ENCODE measurements around the gene PCDHB12. TPM values are rescaled to one million over a fixed set of nuclear protein-coding genes. Genes with fewer than 3 reads are reported as not detected.
"Not testable (repeated sequence)": the region's sequence is repeated elsewhere in the genome, so short reads cannot be mapped to it uniquely, and the experiment has no call there.

Gene PCDHB12
- total and polyA plus RNA-seq, 9 of the 15 experiments (the other 6 are each of a cell fraction or from before 2014, with no cell fraction given) = not detected

DNA sequence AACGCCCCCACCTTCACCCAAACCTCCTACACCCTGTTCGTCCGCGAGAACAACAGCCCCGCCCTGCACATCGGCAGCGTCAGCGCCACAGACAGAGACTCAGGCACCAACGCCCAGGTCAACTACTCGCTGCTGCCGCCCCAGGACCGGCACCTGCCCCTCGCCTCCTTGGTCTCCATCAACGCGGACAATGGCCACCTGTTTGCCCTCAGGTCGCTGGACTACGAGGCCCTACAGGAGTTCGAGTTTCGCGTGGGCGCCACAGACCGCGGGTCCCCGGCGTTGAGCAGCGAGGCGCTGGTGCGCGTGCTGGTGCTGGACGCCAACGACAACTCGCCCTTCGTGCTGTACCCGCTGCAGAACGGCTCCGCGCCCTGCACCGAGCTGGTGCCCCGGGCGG, 16.3 kb downstream of the PCDHB12 start:
- CTCF ChIA-PET (ENCODE audit: low intra/inter-chr PET ratio); POLR2A ChIA-PET; FAIRE-seq; BruUV-seq (replicated peaks); intact Hi-C loops (cut with micrococcal nuclease); H3K4me2 ChIP-seq (ENCODE audit: insufficient read depth, low read length); H3K79me2 ChIP-seq (ENCODE audit: control insufficient read depth, insufficient read depth, low read length); ATAC-seq; H3K4me3 ChIP-seq; H3K27me3 ChIP-seq (ENCODE audit: control insufficient read depth in 2 of 2, insufficient read depth in 2 of 2, low read length in 2 of 2); H3K4me1 ChIP-seq (replicated peaks in 1 of 2; ENCODE audit: control insufficient read depth in 2 of 2, insufficient read depth in 2 of 2, low read length in 2 of 2); H4K20me1 ChIP-seq (replicated peaks; ENCODE audit: control insufficient read depth, insufficient read depth, low read length); H3K27ac ChIP-seq (ENCODE audit: extremely low read depth, low read depth, low read length); H3K36me3 ChIP-seq (ENCODE audit: control insufficient read depth, insufficient read depth, low read length); H3K9me1 ChIP-seq (ENCODE audit: control insufficient read depth, insufficient read depth, low read length); DNase-seq (ENCODE audit: extremely low read depth in 1 of 4, low spot score in 3 of 4); H2AFZ ChIP-seq (ENCODE audit: low read depth, low read length); H3K9me3 ChIP-seq (replicated peaks; ENCODE audit: control insufficient read depth, insufficient read depth, low read depth, low read length); H3K9ac ChIP-seq (ENCODE audit: insufficient read depth in 1 of 2, low read depth in 2 of 2, low read length in 2 of 2): not testable (repeated sequence)
- 5% methylated on average over 10 of the region's 40 CpGs for WGBS (ENCODE audit: insufficient coverage, low coverage, missing lambda C conversion rate)
- in situ Hi-C loops (cut with MboI) = loop anchor here (25.0 kb wide), 1 partner anchor 912 kb away; no protein-coding TSS in a partner anchor

- H3K9me3 ChIP-seq (replicated peaks; ENCODE audit: control insufficient read depth, insufficient read depth, low read depth, low read length); POLR2A ChIA-PET; H3K27me3 ChIP-seq (ENCODE audit: control insufficient read depth in 2 of 2, insufficient read depth in 2 of 2, low read length in 2 of 2); H3K4me2 ChIP-seq (ENCODE audit: insufficient read depth, low read length); ATAC-seq; H3K9ac ChIP-seq (ENCODE audit: insufficient read depth in 1 of 2, low read depth in 2 of 2, low read length in 2 of 2); in situ Hi-C loops (cut with MboI); H4K20me1 ChIP-seq (replicated peaks; ENCODE audit: control insufficient read depth, insufficient read depth, low read length); H3K36me3 ChIP-seq (ENCODE audit: control insufficient read depth, insufficient read depth, low read length); CTCF ChIA-PET (ENCODE audit: low intra/inter-chr PET ratio); H3K4me3 ChIP-seq; BruUV-seq (replicated peaks); H3K4me1 ChIP-seq (replicated peaks in 1 of 2; ENCODE audit: control insufficient read depth in 2 of 2, insufficient read depth in 2 of 2, low read length in 2 of 2); FAIRE-seq; H3K27ac ChIP-seq (ENCODE audit: extremely low read depth, low read depth, low read length); H2AFZ ChIP-seq (ENCODE audit: low read depth, low read length); H3K79me2 ChIP-seq (ENCODE audit: control insufficient read depth, insufficient read depth, low read length); DNase-seq (ENCODE audit: extremely low read depth in 1 of 4, low spot score in 3 of 4); H3K9me1 ChIP-seq (ENCODE audit: control insufficient read depth, insufficient read depth, low read length); intact Hi-C loops (cut with micrococcal nuclease): not testable (repeated sequence)
- 9% methylated on average over 18 of the region's 30 CpGs for WGBS (ENCODE audit: insufficient coverage, low coverage, missing lambda C conversion rate)
These were observed 16.9 kb downstream of the PCDHB12 start for GRCh38 chr5:141225421-141225820.
